Measurements from ENCODE around the gene VCAM1. TPM values are rescaled to one million over a fixed set of nuclear protein-coding genes. Genes with fewer than 3 reads are reported as not detected.

Gene VCAM1
- total RNA-seq, 1 donor from 2014 or later, result 2.1 TPM

DNA sequence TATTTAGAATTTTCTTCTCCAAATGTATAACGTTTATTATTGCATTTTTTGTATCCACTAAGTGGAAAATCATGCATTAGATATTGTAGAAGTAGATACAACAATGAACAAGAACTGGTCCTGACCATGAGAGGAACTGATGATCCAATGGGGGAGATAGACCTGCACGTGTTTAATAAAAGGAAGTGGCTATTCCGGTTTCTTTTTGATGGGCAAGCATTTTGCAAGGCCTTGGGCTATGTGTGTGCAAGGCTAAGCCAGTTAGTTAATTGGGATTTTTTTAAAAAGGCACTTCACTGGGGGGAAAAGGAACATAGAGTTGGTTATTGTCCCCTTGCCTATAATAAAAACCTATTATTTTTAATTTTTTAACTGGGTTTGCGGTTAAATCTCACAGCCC is 961 bp upstream of the VCAM1 start:
- Mint-ChIP-seq H3K4me1 (peaks cover 10% of the 10 kb centered on the region), H3K4me3 (no peak overlapping the region), H3K36me3 (no peaks in the 10 kb centered on the region), H3K27me3 (ENCODE audit: insufficient read depth, low read depth) (peaks cover under 1% of the 10 kb centered on the region), H3K27ac (no peak overlapping the region), H3K9me3 (no peaks in the 10 kb centered on the region)
- H3F3A ChIP-seq (ENCODE audit: low read depth), result no peaks in the 10 kb centered on the region
- no peaks in the 10 kb centered on the region for H3K79me2 ChIP-seq (ENCODE audit: low read depth)
- H3K27ac ChIP-seq, result no peak overlapping the region
- H3K4me2 ChIP-seq, result no peak overlapping the region
- H3K9ac ChIP-seq, result no peak overlapping the region
- no peak for TF ChIP-seq EZH2 (IDR thresholded peaks at IDR 0.05)
- H3K36me3 ChIP-seq, result no peaks in the 10 kb centered on the region
- H3K9me3 ChIP-seq (ENCODE audit: low read depth), result no peaks in the 10 kb centered on the region
- no peak overlapping the region for H3K4me3 ChIP-seq
- peaks cover 22% of the 10 kb centered on the region for H3K4me1 ChIP-seq
- no peaks in the 10 kb centered on the region for H4K20me1 ChIP-seq (ENCODE audit: low read depth)
- H3K27me3 ChIP-seq, result no peaks in the 10 kb centered on the region
- no peak overlapping the region for H2AFZ ChIP-seq (replicated peaks)
- DNase-seq (ENCODE audit: low spot score), result no peak

DNA sequence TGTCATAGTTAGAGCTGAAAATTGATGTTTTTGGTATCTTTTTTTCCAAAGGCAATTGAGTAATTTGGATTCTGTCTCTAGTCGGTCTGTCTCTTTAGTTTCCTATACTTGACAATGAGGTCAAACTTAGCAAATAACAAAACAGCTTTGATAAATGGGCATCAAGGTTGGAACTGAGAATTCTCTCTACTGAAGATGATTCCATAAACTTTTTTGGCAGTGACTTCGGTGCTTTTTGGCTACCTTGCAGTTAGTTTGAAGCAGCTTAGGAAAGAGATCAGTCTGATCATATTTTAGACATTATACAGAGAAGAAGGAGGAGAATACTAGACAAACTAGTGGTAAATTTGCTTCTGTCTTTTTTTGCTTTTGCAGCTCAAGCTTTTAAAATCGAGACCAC is 559 bp downstream of the VCAM1 start:
- no peak for DNase-seq (ENCODE audit: low spot score)
- H3K9me3 ChIP-seq (ENCODE audit: low read depth), result no peaks in the 10 kb centered on the region
- H3K9ac ChIP-seq, result no peak overlapping the region
- no peak overlapping the region for H3K27ac Mint-ChIP-seq
- peaks cover 17% of the 10 kb centered on the region for H3K4me1 ChIP-seq
- no peak overlapping the region for H2AFZ ChIP-seq (replicated peaks)
- H3K4me1 Mint-ChIP-seq, result peaks cover 8% of the 10 kb centered on the region
- no peaks in the 10 kb centered on the region for H3K9me3 Mint-ChIP-seq
- no peak for TF ChIP-seq EZH2phosphoT487 (IDR thresholded peaks at IDR 0.05)
- TF ChIP-seq, protein P1, sequence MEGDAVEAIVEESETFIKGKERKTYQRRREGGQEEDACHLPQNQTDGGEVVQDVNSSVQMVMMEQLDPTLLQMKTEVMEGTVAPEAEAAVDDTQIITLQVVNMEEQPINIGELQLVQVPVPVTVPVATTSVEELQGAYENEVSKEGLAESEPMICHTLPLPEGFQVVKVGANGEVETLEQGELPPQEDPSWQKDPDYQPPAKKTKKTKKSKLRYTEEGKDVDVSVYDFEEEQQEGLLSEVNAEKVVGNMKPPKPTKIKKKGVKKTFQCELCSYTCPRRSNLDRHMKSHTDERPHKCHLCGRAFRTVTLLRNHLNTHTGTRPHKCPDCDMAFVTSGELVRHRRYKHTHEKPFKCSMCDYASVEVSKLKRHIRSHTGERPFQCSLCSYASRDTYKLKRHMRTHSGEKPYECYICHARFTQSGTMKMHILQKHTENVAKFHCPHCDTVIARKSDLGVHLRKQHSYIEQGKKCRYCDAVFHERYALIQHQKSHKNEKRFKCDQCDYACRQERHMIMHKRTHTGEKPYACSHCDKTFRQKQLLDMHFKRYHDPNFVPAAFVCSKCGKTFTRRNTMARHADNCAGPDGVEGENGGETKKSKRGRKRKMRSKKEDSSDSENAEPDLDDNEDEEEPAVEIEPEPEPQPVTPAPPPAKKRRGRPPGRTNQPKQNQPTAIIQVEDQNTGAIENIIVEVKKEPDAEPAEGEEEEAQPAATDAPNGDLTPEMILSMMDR (IDR thresholded peaks at IDR 0.05), result no peak
- no peak for TF ChIP-seq EZH2 (IDR thresholded peaks at IDR 0.05)
- H3K4me3 ChIP-seq, result no peak overlapping the region
- H3K27me3 Mint-ChIP-seq (ENCODE audit: insufficient read depth, low read depth), result peaks cover 3% of the 10 kb centered on the region
- no peaks in the 10 kb centered on the region for H3F3A ChIP-seq (ENCODE audit: low read depth)
- no peaks in the 10 kb centered on the region for H3K27me3 ChIP-seq
- H3K4me2 ChIP-seq, result peak overlapping the region; percentile 68
- H3K79me2 ChIP-seq (ENCODE audit: low read depth), result no peaks in the 10 kb centered on the region
- no peaks in the 10 kb centered on the region for H3K36me3 Mint-ChIP-seq
- peak overlapping the region; percentile 1 for H3K4me3 Mint-ChIP-seq
- no peaks in the 10 kb centered on the region for H3K36me3 ChIP-seq
- H4K20me1 ChIP-seq (ENCODE audit: low read depth), result no peaks in the 10 kb centered on the region
- H3K27ac ChIP-seq, result no peak overlapping the region

DNA sequence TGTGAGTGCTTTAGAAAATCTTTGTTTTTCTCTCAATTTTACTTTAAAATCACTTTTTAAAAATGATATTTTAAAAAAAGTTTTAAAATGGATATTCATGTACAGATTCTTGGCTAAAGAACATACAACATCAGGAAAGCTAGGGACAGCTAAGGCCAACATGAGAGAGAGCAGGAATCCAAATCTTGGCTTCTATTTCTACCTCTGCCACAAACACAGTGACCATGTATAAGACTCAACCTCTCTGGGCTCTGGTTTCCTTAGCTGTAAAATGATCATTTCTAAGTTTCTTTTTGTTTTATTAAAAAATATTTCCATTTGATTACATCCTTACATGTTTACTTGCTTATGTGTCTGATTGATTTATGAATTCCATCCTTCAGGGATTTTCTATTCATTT is 1.2 kb downstream of the VCAM1 start:
- H3K4me1 Mint-ChIP-seq, result peaks cover 8% of the 10 kb centered on the region
- no peak overlapping the region for H2AFZ ChIP-seq (replicated peaks)
- no peaks in the 10 kb centered on the region for H3K79me2 ChIP-seq (ENCODE audit: low read depth)
- no peaks in the 10 kb centered on the region for H3K9me3 ChIP-seq (ENCODE audit: low read depth)
- H3K4me3 Mint-ChIP-seq, result no peak overlapping the region
- H3K36me3 ChIP-seq, result no peaks in the 10 kb centered on the region
- H3K9ac ChIP-seq, result no peak overlapping the region
- peaks cover 3% of the 10 kb centered on the region for H3K27me3 Mint-ChIP-seq (ENCODE audit: insufficient read depth, low read depth)
- H3F3A ChIP-seq (ENCODE audit: low read depth), result no peaks in the 10 kb centered on the region
- no peak overlapping the region for H3K27ac ChIP-seq
- H4K20me1 ChIP-seq (ENCODE audit: low read depth), result no peaks in the 10 kb centered on the region
- no peak overlapping the region for H3K27ac Mint-ChIP-seq
- no peaks in the 10 kb centered on the region for H3K9me3 Mint-ChIP-seq
- H3K27me3 ChIP-seq, result no peaks in the 10 kb centered on the region
- TF ChIP-seq, protein P1 (IDR thresholded peaks at IDR 0.05), result no peak
- no peak for TF ChIP-seq EZH2phosphoT487 (IDR thresholded peaks at IDR 0.05)
- DNase-seq (ENCODE audit: low spot score), result no peak
- H3K4me3 ChIP-seq, result no peak overlapping the region
- H3K4me2 ChIP-seq, result no peak overlapping the region
- peaks cover 17% of the 10 kb centered on the region for H3K4me1 ChIP-seq
- H3K36me3 Mint-ChIP-seq, result no peaks in the 10 kb centered on the region

GRCh38 chr1:100721526-100722207 is 2.1 kb downstream of the VCAM1 start:
- Histone ChIP-seq H4K20me1 (ENCODE audit: low read depth) (no peaks in the 10 kb centered on the region), H3K9ac (no peak overlapping the region), H3K36me3 (no peaks in the 10 kb centered on the region), H3K4me3 (no peak overlapping the region), H3F3A (ENCODE audit: low read depth) (no peaks in the 10 kb centered on the region), H2AFZ (replicated peaks) (peak overlapping the region; percentile 38), H3K27ac (no peak overlapping the region), H3K4me2 (no peak overlapping the region), H3K4me1 (peaks cover 17% of the 10 kb centered on the region), H3K9me3 (ENCODE audit: low read depth) (no peaks in the 10 kb centered on the region), H3K27me3 (no peaks in the 10 kb centered on the region), H3K79me2 (ENCODE audit: low read depth) (no peaks in the 10 kb centered on the region)
- Mint-ChIP-seq H3K9me3 (no peaks in the 10 kb centered on the region), H3K27me3 (ENCODE audit: insufficient read depth, low read depth) (peaks cover 3% of the 10 kb centered on the region), H3K4me3 (no peak overlapping the region), H3K4me1 (peaks cover 8% of the 10 kb centered on the region), H3K27ac (peak overlapping the region; percentile 12), H3K36me3 (no peaks in the 10 kb centered on the region)
- TF ChIP-seq EZH2phosphoT487 (IDR thresholded peaks at IDR 0.05) (no peak), EZH2 (IDR thresholded peaks at IDR 0.05) (no peak)
- TF ChIP-seq, protein P1 (IDR thresholded peaks at IDR 0.05), result no peak
- DNase-seq (ENCODE audit: low spot score), result no peak
